HTERT RPE-1 (cell line): ENCODE data around the gene GIPR.
"Not testable (repeated sequence)": the region's sequence is repeated elsewhere in the genome, so short reads cannot be mapped to it uniquely, and the experiment has no call there.

Source experiments
- in situ Hi-C: fragments of 300-500 bp; cut with MboI; formaldehyde crosslinking; loops from 4 replicates; pipeline ENCODE4 v1.14.3; 2020; ENCODE audit warnings: low sequenced_read_pairs

Gene GIPR

GRCh38 chr19:45667620-45668341 lies at the start of gene GIPR:
TSS of gene GIPR (plus strand) at chr19:45668221. CDS start at chr19:45669521, 1,300 bp downstream.
- in situ Hi-C loops, result no loop called here

- in situ Hi-C loops, result no loop called here
These were observed 46.6 kb upstream of the GIPR start for GRCh38 chr19:45621389-45621788.

DNA sequence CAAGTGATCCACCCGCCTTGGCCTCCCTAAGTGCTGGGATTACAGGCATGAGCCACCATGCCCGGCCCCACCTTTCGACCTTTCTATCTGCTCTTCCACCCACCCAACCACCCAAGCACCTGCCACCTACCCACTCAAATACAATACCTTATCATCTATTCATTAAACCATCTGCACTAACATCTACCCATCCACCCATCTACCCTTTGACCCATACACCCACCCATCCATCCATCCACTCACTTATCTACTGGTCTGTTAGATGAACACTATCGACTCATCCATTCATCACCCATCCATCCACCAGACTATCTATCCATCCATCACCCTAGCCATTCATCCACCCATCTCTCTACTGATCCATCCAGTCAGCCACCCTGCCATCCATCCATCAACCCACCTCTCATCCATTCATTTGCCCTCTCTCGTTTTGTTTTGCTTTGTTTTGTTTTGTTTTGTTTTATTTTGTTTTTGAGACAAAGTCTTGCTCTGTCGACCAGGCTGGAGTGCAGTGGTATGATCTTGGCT lies 46.0 kb upstream of the GIPR start:
- in situ Hi-C loops, result no loop called here

- in situ Hi-C loops, result no loop called here
These were observed 44.0 kb upstream of the GIPR start for GRCh38 chr19:45623984-45624383.

DNA sequence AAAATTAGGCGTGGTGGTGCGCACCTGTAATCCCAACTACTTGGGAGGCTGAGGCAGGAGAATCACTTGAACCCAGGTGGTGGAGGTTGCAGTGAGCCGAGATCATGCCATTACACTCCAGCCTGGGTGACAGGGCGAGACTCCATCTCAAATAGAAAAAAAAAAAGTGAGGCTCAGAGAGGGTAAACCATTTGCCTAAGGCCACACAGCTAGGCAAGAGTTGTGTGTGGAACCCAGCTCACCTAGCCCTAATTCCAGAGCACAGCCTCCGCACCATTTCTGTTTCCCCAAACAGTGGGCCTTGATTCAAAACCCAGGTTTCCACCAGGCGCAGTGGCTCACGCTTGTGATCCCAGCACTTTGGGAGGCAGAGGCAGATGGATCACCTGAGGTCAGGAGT lies 39.8 kb upstream of the GIPR start:
- in situ Hi-C loops, result not testable (repeated sequence)

- in situ Hi-C loops, result no loop called here
These were observed 38.3 kb upstream of the GIPR start for GRCh38 chr19:45629704-45630103.

- in situ Hi-C loops, result no loop called here
These were observed 37.6 kb upstream of the GIPR start for GRCh38 chr19:45630463-45630862.

GRCh38 chr19:45632468-45633196 lies 35.4 kb upstream of the GIPR start:
- in situ Hi-C loops, result no loop called here

DNA sequence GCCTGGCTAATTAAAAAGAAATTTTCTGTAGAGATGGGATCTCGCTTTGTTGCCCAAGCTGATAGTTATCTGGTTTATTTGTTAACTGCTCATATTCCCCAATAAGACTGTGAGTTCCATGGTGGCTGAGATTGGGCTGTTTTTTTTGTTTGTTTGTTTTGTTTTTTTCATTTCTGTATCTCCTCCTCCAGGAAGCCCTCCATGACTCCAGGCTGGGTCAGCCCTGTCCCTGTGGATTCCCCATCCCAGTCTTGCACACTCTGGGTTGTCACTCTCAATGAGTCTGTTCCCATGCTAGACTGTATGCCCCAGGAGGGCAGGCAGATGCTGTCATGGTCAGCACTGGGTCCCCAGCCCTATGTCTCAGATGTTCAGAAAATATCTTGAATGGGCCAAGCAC lies 31.7 kb upstream of the GIPR start:
- in situ Hi-C loops, result no loop called here

GRCh38 chr19:45636902-45637301 lies 31.1 kb upstream of the GIPR start:
- in situ Hi-C loops, result no loop called here

- in situ Hi-C loops, result no loop called here
These were observed 29.9 kb upstream of the GIPR start for GRCh38 chr19:45637890-45638667.

GRCh38 chr19:45638930-45639729 lies 28.9 kb upstream of the GIPR start, which contains the start of gene EML2:
TSS of gene EML2 (minus strand) at chr19:45639397. CDS start at chr19:45639376, 21 bp downstream.
- in situ Hi-C loops, result no loop called here

- in situ Hi-C loops, result no loop called here
These were observed 27.2 kb upstream of the GIPR start for GRCh38 chr19:45640849-45641273.

DNA sequence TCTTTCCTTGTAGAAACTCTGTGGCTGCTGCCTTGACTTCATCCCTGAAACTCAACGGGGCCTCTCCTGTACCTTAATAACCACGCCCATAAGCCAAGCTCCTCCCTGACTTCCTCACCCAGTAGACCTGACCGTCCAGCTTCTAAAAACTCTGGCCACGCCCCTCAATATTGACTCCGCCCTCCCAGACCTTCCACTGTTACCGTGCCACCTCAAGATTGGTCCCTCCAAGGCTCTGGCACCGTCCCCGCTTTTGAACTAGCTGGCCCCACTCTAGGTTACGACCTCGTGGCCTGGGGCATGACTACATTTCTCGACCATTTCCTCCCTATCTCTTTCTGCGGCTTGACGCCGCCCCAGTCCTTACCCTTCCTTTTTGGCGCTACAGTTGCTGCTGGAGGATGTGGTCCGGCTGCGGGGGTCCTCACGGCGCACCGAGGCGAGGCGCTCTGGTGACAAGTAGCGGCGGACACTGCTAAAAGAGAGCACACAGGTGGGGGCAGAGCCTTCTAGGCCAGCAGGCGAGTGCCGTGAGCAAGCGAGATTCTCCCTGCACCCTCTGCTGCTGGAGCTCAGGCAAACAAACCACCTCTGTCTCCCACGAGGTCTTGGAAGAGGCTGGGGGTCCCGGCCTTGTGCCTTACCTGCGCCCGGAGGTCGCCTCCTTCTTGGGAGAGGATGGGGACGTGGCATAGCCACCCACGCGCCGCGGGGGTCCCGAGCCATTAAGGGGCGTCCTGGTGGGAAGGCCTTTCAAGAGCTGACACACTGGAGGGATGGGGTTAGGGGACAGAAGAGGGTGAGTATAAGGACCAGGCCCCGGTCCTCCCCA lies 26.5 kb upstream of the GIPR start:
- in situ Hi-C loops, result no loop called here

GRCh38 chr19:45643024-45643926 lies 24.7 kb upstream of the GIPR start:
- in situ Hi-C loops, result no loop called here

DNA sequence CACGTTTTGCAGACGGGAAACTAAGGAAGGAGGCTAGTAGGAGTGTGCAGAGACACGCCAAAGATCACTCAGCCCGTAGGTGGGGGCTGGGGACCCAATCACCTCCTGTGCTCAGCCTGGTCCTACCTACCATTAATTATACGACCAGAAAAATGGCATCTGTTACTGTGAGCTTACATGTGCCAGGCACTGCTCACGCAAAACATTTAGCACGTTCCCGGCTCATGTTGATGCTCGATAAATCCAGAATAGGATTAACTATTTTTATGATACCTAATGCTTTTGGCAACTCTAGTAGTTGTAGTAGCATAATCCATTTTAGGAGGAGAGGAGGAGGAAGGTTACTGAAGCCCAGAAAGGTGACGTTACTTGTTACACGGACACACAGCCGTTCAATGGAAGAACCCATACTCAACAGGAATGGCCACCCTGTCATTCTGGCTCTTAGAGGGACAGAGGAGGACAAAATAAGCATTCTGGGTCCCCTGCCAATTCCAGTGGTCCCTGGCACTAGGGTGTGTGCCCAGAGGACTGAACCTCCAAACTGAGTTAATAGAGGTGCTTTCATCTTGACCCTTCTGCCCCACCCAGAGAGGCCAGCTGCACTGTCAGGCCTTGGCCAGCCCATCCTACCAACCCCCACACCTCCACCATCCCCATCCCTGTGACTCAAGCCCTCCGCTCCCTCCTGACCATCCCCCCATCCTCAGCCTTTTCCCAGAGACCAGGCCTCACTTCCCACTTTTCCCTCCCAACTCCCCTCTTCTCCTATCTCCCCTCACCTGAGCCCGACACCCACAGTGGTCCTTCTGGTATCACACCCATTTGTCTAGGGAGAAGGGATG lies 23.9 kb upstream of the GIPR start:
- in situ Hi-C loops, result no loop called here

DNA sequence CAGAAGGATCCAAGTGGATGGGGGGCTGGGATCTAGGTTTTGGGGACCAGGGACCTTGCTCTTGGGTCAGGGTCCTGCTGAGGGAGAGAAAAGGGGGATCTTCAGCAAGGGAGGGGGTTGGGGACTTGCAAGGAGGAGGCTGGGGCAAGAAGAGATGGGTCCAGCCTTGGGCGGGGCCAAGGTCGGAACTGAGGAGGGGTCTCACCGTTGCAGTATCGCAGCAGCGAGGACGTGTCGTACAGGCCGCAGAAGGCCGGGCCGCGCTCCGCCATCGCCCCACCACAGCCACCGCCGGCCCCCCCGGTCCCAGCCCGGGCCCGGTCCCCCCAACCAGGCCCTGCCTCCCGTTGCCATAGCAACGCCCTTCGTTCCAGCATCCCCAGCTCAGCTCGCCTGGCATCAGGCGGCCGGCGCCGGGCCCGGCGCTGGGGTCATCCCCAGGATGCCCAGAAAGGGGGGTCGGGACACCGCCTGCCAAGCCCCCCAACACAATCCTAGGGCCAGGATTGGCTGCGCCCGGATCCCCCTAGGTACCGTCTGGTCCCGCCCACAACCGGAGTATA lies 22.9 kb upstream of the GIPR start:
- in situ Hi-C loops, result no loop called here
